Stimulated activated CD4-positive, alpha-beta T cell treated with anti-CD3 and anti-CD28 coated beads, Interleukin-15, amount 100 ng/mL, for 24 hours (primary cell): ENCODE data around the gene NXPE4.
A peak's percentile ranks its signal among the peaks of the same experiment; 100 is the strongest.
"Not testable (repeated sequence)": the region's sequence is repeated elsewhere in the genome, so short reads cannot be mapped to it uniquely, and the experiment has no call there.

Source experiments
- DNase-seq: peaks from one replicate; pipeline ENCODE4 v3.0.0-alpha.2; 2020

The NXPE4 gene

DNA sequence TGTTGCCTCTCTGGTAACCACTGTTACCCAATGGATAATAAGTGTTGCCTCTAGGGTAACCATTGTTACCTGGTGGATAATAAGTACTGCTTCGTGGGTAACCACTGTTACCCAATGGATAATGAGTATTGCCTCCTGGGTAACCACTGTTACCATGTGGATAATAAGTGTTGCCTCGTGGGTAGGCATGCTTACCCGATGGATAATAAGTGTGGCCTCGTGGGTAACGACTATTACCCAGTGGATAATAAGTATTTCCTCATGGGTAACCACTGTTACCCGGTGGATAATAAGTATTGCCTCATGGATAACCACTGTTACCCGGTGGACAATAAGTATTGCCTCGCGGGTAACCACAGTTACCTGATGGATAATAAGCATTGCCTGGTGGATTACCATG is 13.8 kb upstream of the NXPE4 start:
- no peak for DNase-seq

DNA sequence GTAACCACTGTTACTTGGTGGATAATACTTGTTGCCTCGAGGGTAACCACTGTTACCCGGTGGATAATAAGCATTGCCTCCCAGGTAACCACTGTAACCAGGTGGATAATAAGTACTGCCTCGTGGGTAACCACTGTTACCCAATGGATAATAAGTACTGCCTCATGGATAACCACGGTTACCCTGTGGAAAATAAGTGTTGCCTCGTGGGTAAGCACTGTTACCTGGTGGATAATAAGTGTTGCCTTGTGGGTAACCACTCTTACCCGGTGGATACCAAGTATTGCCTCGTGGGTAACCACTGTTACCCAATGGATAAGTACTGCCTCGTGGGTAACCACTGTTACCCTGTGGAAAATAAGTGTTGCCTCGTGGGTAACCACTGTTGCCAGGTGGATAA is 13.0 kb upstream of the NXPE4 start:
- not testable (repeated sequence) for DNase-seq

DNA sequence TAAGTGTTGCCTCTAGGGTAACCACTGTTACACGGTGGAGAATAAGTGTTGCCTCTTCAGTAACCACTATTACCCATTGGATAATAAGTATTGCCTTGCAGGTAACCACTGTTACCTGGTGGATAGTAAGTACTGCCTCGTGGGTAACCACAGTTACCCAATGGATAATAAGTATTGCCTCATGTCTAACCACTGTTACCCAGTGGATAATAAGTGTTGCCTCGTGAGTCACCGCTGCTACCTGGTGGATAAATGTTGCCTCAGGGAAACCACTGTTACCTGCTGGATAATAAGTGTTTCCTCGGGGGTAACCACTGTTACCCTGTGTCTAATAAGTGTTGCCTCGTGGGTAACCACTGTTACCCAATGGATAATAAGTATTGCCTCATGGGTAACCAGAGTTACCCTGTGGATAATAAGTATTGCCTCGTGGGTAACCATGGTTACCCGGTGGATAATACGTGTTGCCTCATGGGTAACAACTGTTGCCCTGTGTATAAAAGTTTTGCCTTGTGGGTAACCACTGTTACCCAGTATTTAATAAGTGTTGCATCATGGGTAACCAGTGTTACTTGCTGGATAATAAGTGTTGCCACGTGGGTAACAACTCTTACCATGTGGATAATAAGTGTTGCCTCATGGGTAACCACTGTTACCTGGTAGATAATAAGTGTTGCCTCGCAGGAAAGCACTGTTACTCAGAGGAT is 12.3 kb upstream of the NXPE4 start:
- no peak for DNase-seq

- not testable (repeated sequence) for DNase-seq
Observed at GRCh38 chr11:114606802-114607075, 11.2 kb upstream of the NXPE4 start.

DNA sequence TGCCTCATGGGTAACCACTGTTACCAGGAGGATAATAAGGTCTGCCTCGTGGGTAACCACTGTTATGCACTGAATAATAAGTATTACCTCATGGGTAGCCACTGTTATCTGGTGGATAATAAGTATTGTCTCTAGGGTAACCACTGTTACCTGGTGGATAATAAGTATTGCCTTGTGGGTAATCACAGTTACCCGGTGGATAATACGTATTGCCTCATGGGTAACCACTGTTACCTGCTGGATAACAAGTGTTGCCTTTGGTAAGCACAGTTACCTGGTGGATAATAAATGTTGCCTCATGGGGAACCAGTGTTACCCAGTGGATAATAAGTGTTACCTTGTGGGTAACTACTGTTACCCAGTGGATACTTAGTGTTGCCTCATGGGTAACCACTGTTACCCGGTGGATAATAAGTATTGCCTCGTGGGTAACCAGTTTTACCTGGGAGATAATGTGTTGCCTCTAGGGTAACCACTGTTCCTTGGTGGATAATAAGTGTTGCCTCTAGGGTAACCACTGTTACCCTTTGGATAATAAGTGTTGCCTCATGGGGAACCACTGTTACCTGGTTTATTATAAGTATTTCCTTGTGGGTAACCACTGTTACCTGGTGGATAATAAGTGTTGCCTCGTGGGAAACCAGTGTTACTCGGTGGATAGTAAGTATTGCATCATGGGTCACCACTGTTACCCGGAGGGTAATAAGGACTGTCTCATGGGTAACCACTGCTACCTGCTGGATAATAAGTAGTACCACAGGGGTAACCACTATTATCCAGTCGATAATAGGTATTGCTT is 10.6 kb upstream of the NXPE4 start:
- no peak for DNase-seq

GRCh38 chr11:114605370-114605769 is 9.8 kb upstream of the NXPE4 start:
- no peak for DNase-seq

GRCh38 chr11:114604886-114605285 is 9.3 kb upstream of the NXPE4 start:
- no peak for DNase-seq

- DNase-seq = no peak
Observed at GRCh38 chr11:114604179-114604813, 8.7 kb upstream of the NXPE4 start.

DNA sequence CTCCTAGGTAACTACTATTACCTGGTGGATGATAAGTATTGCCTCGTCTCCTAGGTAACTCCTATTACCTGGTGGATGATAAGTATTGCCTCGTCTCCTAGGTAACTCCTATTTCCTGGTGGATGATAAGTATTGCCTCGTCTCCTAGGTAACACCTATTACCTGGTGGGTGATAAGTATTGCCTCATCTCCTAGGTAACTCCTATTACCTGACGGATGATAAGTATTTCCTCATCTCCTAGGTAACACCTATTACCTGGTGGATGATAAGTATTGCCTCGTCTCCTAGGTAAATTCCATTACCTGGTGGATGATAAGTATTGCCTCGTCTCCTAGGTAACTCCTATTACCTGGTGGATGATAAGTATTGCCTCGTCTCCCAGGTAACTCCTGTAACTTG is 7.6 kb upstream of the NXPE4 start:
- DNase-seq = not testable (repeated sequence)

GRCh38 chr11:114598461-114598860 is 2.9 kb upstream of the NXPE4 start:
- no peak for DNase-seq

- no peak for DNase-seq
Observed at GRCh38 chr11:114596175-114596919, 761 bp upstream of the NXPE4 start.

- DNase-seq = no peak
Observed at GRCh38 chr11:114594703-114595102, 883 bp downstream of the NXPE4 start.

- no peak for DNase-seq
Observed at GRCh38 chr11:114587398-114587953, 8.1 kb downstream of the NXPE4 start.

DNA sequence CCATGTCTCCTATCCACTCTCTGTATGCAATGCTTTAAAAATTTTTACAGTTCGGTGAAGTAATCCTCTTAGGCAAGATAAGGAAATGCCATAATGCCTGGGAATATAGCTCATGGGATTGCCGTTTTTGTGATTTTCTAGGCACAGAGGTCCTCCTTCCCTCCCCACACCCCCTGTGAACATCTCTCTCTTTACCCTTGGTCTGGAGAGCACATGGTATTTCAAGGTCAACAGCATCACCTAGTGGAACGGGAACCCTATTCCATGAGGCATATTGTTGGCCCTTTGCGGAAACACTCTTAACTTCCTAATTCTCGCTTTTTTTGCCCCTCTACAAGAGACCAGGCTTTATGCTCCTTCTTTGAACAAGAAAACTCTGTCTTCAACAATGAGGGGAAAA is 8.8 kb downstream of the NXPE4 start:
- DNase-seq = no peak

DNA sequence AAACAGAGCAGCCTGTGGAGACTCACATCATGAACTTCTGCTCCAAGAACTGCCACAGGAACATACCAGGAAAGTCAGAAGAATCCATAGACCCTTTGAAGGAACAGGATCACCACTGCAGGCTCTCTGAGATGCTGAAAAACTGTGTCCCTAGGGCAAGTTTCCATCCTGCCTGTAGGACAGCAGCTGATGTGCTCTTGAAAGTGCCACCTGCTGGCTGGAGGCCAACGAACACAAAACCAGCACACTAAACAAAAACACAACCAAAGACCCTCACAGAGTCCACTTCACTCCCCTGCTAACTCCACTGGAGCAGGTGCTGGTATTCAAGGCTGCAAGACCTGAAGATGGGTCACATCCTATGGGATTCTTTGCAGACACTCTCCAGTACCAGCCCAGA is 23.9 kb downstream of the NXPE4 start:
- peak; percentile 3 for DNase-seq

GRCh38 chr11:114569801-114570200 is 25.8 kb downstream of the NXPE4 start:
- DNase-seq = no peak

DNA sequence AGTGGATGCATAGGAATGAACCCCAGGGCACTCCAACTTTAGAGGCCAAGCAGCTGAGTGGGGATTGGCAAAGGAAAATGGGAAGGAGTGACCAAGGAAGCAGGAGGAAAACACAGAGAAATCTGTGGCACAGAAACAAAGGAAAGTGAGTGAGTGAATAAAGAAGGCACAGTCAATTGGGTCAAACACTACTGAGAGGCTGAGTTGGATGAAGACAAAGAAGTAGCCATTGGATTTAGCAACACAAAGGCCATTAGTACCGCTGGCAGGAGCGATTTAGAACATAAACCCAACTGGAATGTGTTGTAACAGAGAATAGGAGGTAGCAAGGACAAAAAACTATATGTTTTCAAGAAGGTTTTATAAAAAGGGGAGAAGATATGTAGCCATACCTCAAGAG is 29.3 kb downstream of the NXPE4 start:
- DNase-seq = no peak

DNA sequence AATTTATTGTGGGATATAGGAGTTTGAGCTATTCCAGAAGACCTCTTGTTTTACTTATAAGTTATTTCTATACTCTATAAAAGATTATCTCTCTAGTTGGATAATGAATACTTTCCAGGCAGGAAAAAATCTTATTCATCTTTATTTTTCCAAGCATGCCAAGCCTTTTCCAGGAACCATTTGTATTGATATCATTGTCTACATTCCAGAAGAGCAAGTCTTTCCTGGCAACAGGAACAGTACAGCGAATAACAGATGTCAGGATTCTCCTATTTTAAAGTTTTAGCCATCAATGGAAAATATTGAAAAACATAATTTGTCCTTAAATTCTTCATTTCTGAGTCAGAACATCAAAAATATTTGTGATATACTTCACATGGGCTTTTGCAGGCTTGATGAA is 30.8 kb downstream of the NXPE4 start:
- DNase-seq = no peak

- no peak for DNase-seq
Observed at GRCh38 chr11:114563077-114563476, 32.5 kb downstream of the NXPE4 start.

DNA sequence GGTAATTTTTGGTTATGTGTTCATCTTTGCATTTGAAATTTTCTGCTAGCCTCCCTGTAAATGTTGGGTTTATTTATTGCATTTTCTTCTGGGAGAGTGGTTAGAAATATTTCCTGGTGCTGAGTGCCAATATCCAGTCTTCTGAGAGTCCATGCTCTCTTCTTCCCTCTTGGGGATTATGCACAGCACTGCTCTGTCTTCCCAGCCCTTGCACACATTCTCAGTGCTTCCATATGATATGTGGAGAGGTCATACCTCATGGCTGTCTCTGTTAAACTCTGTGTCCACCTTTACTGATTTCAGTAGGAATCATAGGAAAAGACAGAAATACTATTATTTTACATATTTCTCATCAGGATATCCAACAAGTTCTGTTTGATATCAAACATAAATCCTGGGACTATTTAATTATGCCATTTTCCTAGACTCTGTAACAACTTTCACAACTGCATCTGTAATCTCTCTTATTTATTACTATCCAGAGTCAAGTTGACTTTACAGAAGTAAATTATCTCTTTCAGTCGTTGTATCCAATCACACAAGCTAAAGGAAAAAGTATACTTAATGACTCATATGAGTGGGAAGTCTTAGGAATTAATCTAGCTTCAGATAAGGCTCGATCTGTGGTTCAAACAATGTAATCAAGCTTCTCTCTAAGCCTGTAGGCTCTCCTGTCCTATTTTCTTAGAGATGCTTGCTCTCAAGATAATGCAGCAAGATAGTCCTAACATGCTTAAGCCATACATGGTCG is 33.2 kb downstream of the NXPE4 start:
- DNase-seq = no peak

DNA sequence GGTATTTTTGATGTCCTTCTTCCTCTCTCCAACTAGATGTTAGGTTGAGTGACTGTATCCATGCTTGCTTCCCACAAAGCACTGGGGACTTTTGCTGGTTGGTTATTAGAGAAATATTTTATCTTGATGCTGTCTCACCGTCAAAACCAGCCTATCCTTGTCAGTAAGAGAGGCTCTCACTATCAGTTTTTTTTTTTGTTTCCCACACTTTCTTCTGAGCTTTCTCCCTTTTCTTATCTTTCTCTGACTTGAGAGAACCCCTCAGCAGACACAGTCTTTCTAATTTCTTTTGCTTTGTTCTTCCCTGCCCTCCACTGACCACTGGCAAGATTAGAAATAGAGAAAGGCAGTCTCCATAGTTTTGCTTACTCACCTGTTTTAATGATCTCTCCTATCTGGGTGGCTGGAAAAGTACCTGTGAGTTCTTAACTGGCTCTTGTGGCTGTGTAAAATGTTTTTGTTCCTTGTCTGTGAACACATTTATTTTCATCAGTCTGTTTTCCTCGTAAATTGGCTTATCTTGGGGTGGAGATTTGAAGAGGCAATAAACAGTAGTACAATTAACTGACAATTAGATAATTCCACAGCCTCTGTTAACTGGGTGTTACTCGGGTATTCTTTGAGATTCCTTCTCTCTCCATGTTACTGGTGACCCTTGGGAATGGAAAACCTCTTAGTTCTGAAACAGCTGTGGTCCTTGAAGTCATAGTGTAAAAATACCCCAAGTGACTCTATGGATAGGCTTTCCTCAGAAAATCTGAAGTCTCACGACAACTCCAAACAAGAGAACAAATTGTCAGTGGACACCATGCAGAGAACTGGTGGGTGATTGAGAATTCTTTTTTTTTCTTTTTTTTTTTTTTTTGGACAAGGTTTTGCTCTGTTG is 35.9 kb downstream of the NXPE4 start, which contains the start of gene NXPE1:
Gene NXPE1, minus strand, starts transcription at position 457 of the 886 bp plus-strand sequence. CDS start 8,680 bp downstream, outside the sequence.
- no peak for DNase-seq
